SK-N-DZ (cell line): ENCODE results near the gene KIRREL2.

Experiments
- small RNA-seq, 2 experiments: library from RNA; depleted of rRNA; stranded (forward); fragments of <200 nt; gene quantifications; one replicate each; pipeline ENCODE3, GENCODE V24; 2014

The KIRREL2 gene

Small RNAs within 50 kb of the gene (small RNA-seq; reads per million reads assigned to genes)
- gene RN7SL402P: 0 to 0.04 reads per million in 2 experiments
